Measurements from ENCODE around the gene TP53I3.

DNA sequence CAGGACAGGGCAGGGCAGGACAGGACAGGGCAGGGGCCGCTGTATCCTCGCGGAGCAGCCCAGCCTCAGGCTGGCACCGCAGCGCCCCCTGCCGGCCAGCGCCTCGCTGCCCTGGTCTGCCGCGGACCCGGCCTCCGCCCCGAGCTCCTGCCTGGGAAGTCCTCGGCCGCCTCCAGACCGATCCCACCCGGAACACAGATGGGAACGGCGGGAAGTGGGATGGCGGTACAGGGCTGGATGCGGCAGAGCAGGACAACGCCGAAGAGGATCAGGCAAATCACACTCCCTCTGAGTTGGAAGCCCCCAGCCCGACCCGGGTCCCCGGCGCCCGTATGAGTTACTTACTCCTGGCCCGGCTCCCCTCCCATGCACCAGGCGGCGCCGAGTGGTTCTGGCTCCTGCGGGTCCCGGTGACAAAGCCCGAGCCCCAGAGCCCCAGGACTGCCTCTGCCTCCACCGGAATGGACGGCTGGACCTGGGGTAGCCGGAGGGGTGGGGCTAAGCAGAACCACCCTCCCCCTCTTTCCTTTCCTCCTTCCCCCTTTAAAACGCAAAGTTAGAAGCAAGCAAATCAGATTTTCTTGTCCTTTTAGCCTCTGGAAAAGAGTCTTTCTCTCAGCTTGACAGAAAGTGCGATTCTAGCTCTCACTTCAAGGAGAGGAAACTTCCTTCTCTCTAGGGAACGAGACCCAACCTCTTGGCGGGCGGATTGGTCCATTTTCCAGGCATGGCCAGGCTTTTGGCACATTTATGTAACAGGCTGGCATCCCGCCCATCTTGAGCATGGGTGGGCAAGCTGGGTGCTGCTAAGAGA is at the start of gene TP53I3:
- TF ChIP-seq CTCF (IDR thresholded peaks at IDR 0.05) (peak; percentile 96 to 98 (median 96)), POLR2A (IDR thresholded peaks at IDR 0.05) (no peak)

Data from testis (tissue), 2 donors.